Dermis microvascular lymphatic vessel endothelial cell (primary cell): ENCODE data around the gene NUDCD3. TPM values are rescaled to one million over a fixed set of nuclear protein-coding genes. Genes with fewer than 3 reads are reported as not detected.
A peak's percentile ranks its signal among the peaks of the same experiment; 100 is the strongest.
"Not testable (repeated sequence)": the region's sequence is repeated elsewhere in the genome, so short reads cannot be mapped to it uniquely, and the experiment has no call there.

Experiments
- DNase-seq, 2 donors: peaks; one replicate each; pipeline versions ENCODE4 v3.0.0 to v3.0.0-alpha.2; 2010; ENCODE audit warnings: low read depth in 2 of 2
- total RNA-seq: library from RNA; depleted of rRNA; stranded (reverse); fragments of >200 nt; gene quantifications from 2 replicates; pipeline ENCODE4 v1.2.1, GENCODE V29; 2014

The NUDCD3 gene
- total RNA-seq, 1 donor from 2014 or later: 60.7 TPM

- no peak for DNase-seq
Observed at GRCh38 chr7:44449584-44449928, 40.9 kb downstream of the NUDCD3 start.

- DNase-seq: no peak
Observed at GRCh38 chr7:44448922-44449583, 41.4 kb downstream of the NUDCD3 start.

GRCh38 chr7:44447874-44448425, 42.5 kb downstream of the NUDCD3 start:
- no peak for DNase-seq

GRCh38 chr7:44445986-44446671, 44.3 kb downstream of the NUDCD3 start:
- DNase-seq: no peak

GRCh38 chr7:44441079-44441478, 49.4 kb downstream of the NUDCD3 start:
- DNase-seq: no peak

GRCh38 chr7:44440577-44441078, 49.8 kb downstream of the NUDCD3 start:
- DNase-seq: no peak

- DNase-seq: no peak
Observed at GRCh38 chr7:44439926-44440325, 50.5 kb downstream of the NUDCD3 start.

GRCh38 chr7:44438816-44439215, 51.6 kb downstream of the NUDCD3 start:
- DNase-seq: no peak

GRCh38 chr7:44434201-44434600, 56.3 kb downstream of the NUDCD3 start:
- no peak for DNase-seq

GRCh38 chr7:44433255-44434022, 57.0 kb downstream of the NUDCD3 start:
- DNase-seq: no peak

GRCh38 chr7:44432381-44432977, 58.0 kb downstream of the NUDCD3 start:
- no peak for DNase-seq

GRCh38 chr7:44431091-44431608, 59.3 kb downstream of the NUDCD3 start:
- peak in 1 of 2 donors; percentile 21 for DNase-seq

GRCh38 chr7:44430054-44430453, 60.4 kb downstream of the NUDCD3 start:
- no peak for DNase-seq

GRCh38 chr7:44424762-44425161, 65.7 kb downstream of the NUDCD3 start:
- not testable (repeated sequence) for DNase-seq

- DNase-seq: no peak
Observed at GRCh38 chr7:44416941-44417340, 73.5 kb downstream of the NUDCD3 start.

GRCh38 chr7:44415510-44415909, 74.9 kb downstream of the NUDCD3 start:
- no peak for DNase-seq

- no peak for DNase-seq
Observed at GRCh38 chr7:44415047-44415446, 75.4 kb downstream of the NUDCD3 start.

- DNase-seq: no peak
Observed at GRCh38 chr7:44411306-44411705, 79.2 kb downstream of the NUDCD3 start.

GRCh38 chr7:44408596-44408995, 81.9 kb downstream of the NUDCD3 start:
- DNase-seq: no peak

GRCh38 chr7:44403775-44404174, 86.7 kb downstream of the NUDCD3 start:
- DNase-seq: no peak

- no peak for DNase-seq
Observed at GRCh38 chr7:44403176-44403759, 87.2 kb downstream of the NUDCD3 start.
